NCI-H524 treated with DMSO at 0.1 percent for 48 hours (cell line): ENCODE data around the gene IGSF5.
A peak's percentile ranks its signal among the peaks of the same experiment; 100 is the strongest.

Source experiments
- DNase-seq: peaks from one replicate; lab custom pipeline; 2025; lab: John Stamatoyannopoulos, UW

The IGSF5 gene

DNA sequence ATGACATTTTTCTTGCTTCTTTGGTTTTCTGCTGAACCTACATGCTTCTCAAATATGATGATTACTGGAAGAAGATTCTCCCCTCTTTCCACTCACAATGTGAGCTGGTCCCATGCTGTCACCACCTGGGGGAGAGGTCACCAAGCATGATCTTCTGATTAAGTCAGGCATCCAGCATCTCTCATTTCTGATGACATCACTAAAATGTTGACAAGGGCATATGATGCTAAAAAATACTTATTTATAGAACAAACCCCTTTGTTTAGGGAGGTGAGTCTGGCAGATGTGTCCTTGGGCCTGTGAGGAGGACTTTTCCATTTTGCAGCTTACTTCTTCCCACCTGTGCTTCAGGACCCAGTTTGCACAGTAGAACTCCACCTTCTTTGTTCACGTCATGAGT, 80.3 kb downstream of the IGSF5 start:
- no peak for DNase-seq

DNA sequence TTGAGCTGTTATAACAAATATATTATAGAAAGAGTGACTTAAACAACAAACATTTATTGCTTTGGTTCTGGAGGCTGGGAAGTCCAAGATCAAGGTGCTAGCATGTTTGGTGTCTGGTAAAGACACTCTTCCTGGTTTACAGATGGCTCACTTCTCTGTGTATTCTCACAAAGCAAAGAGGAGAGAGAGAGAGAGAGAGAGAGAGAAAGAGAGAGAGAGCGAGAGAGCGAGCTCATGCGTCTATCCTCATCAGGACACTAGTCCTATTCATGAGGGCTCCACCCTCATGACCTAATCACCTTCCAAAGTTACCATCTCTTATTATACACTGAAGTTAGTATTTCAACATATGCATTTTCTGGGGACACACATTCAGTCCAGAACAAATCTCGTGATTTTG, 89.6 kb downstream of the IGSF5 start:
- no peak for DNase-seq

DNA sequence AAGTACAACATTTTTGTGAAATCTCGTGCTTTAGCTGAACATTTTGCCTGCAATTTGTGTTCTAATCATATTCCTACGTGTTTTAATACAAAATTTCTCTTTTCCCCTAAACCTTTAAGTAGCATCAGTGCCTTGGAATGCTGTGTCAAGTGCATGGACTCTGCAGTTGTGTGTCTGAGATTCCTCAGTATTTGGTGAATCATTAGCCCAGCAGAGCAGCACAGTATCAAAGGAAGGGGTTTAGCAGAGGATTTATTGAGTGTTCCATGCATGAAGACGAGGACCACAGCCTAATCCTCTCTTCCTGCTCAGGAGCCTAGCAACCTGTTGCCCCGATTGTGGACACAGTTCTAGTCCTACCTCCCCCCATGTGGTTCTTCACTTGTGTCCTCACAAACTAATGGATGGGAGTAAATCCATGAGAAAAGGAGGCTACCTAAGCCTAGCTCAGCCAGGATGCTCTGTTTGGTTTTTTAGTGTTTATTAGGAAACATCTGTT, 92.9 kb downstream of the IGSF5 start:
- DNase-seq, result no peak

DNA sequence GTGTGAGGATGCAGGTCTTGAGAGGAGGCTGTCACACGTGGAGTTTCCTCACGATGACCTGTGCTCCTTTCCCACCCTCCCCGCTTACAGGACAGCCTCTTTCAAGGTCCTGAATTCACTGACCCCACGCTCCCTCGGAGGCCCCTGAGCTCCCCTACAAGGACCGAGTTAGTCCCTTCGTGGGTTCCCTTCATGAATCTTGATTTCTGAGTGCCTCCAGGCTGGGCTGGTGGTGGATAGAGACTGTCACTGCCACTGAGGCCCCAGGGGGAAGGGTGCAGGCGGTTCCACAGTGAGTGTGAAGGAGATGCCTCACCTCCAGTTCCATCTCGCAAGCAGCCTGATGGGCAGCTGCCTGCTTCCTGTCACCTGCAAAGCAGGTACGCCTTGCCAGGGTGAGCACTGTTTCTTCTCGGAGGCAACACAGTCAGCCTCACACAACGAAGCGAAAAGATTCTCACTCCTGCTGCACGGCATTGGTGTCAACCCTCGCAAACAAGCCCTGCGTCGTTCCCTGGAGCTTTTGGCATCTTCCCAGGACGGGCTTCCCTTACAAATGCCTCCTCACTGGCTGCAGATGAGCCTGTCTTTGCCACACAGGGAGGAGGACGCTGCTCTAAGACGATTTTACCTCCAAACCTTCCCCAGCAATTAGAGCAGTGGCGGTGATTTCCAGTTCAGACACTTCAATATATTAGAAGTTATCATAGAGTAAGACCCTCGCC, 95.6 kb downstream of the IGSF5 start:
- DNase-seq, result no peak

DNA sequence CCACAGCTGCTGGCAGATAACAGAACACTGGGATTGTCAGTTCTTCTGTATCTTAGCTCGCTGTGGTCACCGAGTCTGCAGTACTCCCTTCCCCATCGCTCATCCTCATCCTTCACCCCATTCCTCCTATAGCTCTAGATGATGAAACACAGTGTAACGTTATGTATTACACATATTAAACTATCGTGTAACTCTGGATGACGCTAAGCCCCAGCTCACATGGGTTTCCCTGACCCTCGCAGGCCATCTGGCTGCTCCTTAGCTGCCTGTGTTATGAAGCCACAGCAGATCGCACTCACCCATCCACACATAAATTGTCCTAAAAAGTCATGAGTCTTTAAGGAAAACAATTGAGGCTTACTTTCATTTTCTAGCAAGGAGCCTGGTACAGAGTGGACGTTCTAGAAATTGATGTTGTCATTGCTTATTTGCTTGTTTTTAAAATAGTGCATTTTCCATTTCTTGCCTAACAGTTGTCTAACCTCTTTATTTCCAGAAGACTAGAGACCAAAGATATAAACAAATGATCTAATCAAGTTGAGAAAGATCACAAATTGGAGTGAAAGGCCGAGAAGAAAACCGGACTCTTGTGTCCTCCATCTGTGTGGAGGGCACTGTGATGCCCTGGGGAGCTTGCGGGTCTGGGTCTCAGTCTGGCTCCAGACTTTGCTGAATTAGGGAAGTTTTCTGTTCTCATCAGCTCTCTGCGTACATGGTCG, 97.9 kb downstream of the IGSF5 start:
- peak; percentile 61 for DNase-seq

DNA sequence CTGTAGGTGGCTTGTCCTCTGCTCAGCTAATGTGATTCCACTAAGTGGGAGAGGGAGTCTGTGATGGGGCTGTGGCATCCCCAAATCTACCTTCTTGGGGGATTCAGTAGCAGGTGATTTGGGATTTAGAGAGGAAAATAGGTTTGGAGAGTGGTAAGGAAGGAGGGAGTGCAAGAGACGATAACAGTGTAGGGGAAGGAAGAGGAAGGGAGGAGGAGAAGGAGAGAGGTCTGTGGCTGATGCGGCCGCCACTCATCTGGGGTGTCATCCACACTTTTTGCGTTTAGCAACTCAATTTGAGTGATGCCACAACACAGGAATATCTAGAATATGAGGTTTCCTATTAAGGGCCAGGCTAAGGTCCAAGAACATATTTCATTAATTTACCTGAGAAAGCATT, 98.5 kb downstream of the IGSF5 start:
- DNase-seq, result no peak

DNA sequence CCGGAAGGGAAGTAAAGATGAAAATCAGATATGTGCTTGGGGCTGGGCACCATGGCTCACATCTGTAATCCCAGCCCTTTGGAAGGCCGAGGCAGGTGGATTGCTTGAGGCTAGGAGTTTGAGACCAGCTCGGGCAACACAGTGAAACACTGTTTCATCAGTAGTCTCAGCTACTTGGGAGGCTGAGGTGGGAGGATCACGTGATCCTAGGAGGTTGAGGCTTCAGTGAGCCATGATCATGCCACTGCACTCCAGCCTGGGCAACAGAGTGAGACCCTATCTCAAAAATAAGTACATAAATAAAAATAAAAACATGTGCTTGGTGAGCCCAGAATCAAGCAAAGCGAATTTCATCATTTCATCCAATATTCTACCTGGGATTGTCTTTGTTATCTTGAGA, 98.9 kb downstream of the IGSF5 start:
- no peak for DNase-seq

DNA sequence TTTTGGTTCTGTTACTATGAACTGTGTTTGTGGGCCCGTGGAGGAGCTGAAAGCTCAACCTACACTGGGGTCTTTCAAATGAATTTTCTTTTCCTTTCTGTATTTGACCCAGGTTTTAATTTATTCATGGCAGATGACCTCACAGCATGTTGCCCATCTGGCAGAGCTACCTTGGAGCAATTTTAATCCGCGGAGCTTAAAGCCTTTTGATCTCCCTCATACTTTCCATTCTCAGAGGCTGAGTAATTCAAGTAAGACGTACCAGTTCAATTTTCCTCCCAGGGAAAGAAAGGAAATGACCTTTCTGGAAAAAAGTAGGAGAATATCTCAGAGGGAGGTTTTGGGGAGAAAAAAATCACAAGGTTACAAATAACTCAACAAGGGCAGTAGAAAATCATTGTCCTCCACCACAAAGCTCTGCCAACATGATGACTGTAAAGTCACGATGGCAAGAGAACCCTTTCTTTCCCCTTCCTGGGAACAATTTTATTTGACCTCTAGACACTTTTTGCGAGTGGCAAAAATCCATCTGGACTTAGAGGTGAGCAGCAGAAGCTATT, 100.7 kb downstream of the IGSF5 start:
- DNase-seq, result peak; percentile 91

DNA sequence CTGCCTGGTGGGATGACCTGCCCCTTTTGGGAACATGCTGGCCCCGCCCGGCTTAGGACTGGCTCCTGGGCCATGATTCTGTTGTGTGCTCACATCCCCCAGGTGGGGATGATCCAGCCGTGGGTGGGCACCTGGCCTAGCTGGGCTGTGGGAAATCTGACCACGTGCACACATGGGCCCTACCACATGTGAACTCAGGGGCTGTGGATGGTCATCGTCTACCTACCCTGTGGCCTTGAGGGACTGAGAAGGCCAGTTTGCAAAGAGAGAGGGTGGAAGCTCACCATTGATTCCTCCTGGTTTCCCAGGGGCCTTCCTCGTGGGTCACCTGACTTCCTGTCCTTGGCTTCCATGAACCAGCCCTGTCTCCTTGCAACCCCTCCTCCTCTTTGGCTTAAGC, 102.9 kb downstream of the IGSF5 start:
- no peak for DNase-seq

DNA sequence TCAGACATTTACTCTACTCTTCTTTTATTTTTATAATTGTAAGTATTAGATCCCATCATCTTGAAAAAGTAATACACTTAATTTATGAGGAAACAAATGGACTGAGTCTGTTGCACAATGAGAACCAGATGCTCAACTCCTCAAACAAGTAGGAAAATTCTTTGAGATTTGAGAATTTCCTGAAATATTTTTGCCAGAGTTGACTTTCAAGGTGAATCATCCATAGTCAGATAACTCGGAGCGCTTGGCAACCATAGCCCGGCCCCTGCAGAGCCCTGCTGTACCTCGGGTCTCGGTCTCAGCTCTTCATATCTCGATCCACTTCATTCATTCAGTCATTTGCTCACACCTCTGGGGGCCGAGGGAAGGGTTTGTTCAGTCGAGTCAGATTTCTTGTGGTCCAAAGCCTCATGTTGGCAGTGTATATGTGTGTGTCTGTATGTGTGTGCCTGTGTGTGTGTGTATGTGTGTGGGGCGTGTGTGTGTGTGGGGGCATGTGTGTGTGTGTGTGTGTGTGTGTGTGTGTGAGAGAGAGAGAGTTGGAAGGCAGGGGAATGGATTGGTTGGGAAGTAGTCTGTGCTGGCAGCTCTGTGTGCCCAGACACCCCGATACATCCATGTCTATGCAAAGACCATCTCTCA, 104.2 kb downstream of the IGSF5 start:
- no peak for DNase-seq

DNA sequence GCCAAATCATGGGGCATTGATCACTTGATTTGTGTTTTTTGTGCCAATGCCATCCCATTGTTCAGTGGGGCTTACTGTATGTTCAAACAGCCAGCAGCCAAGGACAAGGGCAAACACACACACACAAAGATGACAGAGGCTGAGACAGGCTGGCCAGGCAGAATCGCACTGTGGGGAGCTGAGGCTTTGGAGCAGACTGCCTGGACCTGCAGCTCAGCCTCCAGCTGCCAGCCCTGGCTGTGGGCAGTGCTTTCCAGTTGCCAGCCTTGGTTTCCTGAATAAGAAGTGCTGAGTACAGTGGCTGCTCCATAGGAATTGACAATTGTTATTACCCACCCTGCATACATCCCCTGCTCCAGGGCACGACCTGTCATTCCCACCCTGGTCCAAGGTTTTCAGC, 105.3 kb downstream of the IGSF5 start:
- DNase-seq, result no peak

DNA sequence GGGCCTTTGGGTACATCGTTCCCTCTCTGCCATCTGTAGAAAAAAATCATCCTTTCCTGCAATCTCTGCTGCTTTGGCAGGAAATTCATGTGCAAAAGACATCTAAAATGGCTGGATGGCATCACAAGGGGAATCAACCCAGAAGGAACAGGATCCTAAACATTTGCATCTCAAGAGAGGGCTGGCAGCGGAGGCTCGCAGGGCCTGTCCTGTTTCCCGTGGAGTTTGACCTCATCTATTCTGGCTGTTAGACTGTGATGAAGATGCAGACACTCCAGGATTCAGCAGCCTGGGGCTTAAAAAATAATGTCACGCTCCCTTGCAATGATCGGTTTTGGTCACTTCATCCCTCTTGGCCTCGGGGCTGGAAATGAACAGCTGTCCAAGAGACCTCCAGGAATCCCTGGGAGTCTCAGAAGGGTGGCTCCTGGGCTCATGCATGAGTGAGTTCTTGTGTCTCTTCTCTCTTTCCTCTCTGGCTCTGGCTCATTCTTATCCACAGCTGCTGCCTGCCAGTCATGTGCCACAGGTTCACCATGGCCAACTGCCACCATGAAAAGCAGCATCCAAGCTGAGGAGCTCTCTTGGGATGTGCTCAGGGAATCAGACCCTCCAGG, 106.1 kb downstream of the IGSF5 start:
- no peak for DNase-seq
